Esophagus squamous epithelium (tissue), 4 donors: ENCODE data around the gene TGFBR3.

ENCODE experiments used
- POLR2A ChIP-seq, 4 donors: fragments of 450-650 bp; IDR thresholded peaks; one replicate each; pipeline ENCODE4 v1.6.1; 2017; ENCODE audit warnings: antibody characterized with exemption in 4 of 4, mild to moderate bottlenecking in 4 of 4, moderate library complexity in 3 of 4
- TF ChIP-seq, protein P1 (sequence below), 6 experiments: fragments of 450-650 bp in 4 of 6; fragments of 200-600 bp in 2 of 6; sonication (generic) in 2 of 6; IDR thresholded peaks; one replicate each; pipeline ENCODE4 v1.5.1; 2016 to 2019; ENCODE audit warnings: antibody characterized with exemption in 6 of 6, mild to moderate bottlenecking in 4 of 6, moderate library complexity in 4 of 6

DNA sequence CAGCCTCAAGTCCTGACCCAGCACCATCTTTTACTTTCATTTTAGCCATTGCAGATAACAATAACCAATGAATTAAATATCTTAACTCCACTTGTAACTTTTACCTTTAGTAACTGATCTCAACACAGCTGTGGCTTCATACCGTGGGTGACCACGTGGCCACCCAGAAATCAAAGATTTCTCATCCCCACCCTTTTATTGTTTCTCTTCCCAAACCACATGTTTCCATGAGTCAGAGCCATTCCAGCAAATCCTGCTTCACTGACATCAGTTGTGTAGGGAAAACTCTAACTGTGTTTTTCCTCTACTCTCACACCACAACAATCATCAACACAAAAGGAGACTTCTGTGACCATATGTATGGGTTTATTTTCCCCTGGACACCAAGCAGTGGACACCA is 38.2 kb upstream of the TGFBR3 start:
- TF ChIP-seq POLR2A (IDR thresholded peaks at IDR 0.05): no peak
- TF ChIP-seq, protein P1, sequence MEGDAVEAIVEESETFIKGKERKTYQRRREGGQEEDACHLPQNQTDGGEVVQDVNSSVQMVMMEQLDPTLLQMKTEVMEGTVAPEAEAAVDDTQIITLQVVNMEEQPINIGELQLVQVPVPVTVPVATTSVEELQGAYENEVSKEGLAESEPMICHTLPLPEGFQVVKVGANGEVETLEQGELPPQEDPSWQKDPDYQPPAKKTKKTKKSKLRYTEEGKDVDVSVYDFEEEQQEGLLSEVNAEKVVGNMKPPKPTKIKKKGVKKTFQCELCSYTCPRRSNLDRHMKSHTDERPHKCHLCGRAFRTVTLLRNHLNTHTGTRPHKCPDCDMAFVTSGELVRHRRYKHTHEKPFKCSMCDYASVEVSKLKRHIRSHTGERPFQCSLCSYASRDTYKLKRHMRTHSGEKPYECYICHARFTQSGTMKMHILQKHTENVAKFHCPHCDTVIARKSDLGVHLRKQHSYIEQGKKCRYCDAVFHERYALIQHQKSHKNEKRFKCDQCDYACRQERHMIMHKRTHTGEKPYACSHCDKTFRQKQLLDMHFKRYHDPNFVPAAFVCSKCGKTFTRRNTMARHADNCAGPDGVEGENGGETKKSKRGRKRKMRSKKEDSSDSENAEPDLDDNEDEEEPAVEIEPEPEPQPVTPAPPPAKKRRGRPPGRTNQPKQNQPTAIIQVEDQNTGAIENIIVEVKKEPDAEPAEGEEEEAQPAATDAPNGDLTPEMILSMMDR (IDR thresholded peaks at IDR 0.05): no peak
